Suppressor macrophage treated with lipopolysaccharide for 4 hours (primary cell): ENCODE measurements around the gene RPS6KA6.
A peak's percentile ranks its signal among the peaks of the same experiment; 100 is the strongest.
"Not testable (repeated sequence)": the region's sequence is repeated elsewhere in the genome, so short reads cannot be mapped to it uniquely, and the experiment has no call there.

ENCODE experiments used
- DNase-seq: peaks from one replicate; pipeline ENCODE4 v3.0.0-alpha.2; 2020

RPS6KA6 gene

DNA sequence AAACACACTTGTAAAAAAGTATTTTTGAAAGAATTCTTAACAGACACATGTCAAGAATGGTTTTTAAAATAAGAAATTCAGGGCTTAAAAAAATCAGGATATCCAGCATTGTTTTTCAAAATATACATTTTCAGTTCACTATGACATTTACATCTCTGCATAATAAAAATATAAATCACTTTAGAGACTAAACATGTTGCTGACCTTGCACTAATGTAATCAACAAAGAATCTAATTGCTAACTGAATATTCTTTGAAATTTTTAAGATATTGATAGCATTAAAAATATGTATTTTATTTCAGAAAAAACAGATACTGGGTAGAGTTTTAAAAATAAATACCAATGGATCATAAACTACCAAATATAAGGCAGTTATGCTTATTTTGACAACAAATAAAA is 26.4 kb downstream of the RPS6KA6 start:
- no peak for DNase-seq

DNA sequence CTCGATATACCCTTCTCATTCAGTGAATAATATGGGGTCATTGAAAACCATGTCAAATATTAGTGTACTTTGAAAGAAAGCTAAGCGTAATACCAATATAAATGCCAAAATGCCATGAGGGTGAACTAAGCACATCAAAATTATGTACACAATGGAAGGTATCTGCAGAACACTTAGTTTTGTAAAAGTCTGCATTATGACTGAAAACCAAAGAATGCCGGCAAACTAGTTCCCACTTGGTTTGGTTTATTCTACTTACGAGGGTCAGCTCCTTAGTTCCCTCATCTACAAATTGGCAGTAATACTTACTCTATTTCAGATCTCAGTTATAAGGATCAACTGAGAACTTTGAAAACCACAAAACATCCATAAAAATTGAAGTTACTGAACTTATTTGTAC is 27.3 kb downstream of the RPS6KA6 start:
- DNase-seq, result no peak

DNA sequence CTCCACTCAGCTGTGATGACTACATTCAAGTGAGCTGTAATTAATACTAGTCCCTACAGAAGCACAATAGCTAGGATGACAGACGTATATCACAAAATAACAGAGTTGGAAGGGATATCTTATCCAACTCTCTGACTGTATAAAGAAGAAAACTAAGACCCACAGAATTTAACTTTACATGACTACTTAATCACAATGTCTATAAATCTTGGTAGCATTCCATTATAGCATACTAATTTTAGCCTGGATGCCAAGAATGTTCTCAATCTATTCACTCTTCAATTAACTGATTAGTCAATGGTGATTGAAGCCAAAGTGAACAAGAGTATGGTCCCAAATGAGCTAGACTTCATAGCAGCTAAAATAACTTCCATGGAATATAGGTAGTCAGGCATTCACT is 31.2 kb downstream of the RPS6KA6 start:
- no peak for DNase-seq

DNA sequence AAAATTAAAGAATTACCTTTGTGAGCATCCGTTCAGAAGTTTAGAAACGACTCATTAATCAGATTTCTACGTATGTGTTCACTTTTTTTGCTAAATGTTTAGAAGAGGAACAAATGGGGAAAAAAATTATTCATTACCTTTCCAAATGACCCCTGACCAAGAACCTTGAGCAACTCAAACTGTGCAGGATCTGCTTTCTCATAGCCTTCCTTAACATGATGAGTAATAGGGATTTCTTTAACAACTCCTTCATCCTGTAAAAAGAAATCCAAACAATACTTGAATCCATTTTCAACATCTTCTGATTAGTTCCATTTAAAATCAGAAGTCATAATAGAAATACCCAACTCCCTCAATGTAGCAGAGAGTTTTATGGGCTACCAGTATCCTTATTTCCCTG is 32.1 kb downstream of the RPS6KA6 start:
- DNase-seq, result no peak

DNA sequence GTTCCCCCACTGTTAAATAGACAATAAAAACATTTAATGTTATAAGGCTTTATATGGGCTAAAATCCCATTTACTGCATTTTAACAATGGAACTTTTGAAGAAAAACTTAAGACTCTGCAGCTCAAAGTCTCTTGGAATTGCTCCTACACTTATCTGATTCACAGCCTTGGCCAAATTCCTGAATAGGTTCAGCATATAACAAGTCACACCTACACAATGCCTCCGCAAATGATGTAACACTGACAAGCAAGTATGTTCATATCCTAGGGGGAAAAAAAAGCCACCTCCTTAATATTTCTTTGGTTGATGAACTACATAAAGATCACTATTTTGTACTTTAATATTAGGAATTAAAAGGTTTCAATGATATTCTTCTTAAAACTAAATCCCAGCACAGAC is 34.5 kb downstream of the RPS6KA6 start:
- DNase-seq, result no peak

DNA sequence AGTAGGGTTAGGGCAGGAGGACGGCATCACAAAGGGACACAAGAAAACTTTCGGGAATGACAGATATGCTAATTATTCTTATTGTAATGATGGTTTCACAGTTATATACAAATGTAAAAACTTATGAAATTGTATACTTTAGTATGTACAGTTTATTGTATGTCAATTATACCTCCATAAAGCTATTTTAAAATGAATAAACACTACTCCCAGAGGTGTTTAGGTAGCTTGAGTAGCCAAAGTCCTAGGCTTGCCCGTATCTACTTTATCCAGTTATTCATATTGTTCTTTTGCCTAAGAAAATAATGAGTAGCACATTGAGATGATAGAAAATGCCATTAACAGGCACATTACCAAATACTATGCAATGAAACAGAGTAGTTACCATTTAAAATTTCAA is 43.0 kb downstream of the RPS6KA6 start:
- no peak for DNase-seq

DNA sequence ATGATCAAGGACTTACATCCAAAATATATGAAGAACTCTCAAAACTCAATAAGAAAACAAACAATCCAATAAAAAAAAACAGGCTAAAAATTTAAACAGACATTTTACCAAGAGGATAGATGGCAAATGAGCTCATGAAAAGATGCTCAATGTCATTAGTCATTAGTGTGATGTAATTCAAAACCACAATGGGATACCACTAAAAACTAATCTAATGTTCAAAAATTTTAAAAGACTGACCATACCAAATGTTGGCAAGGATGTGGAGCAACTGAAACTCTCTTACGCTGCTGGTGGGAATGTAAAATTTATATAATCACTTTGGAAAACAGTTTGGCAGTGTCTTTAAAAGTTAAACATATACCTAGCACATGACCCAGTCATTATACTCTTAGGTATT is 43.7 kb downstream of the RPS6KA6 start:
- no peak for DNase-seq

DNA sequence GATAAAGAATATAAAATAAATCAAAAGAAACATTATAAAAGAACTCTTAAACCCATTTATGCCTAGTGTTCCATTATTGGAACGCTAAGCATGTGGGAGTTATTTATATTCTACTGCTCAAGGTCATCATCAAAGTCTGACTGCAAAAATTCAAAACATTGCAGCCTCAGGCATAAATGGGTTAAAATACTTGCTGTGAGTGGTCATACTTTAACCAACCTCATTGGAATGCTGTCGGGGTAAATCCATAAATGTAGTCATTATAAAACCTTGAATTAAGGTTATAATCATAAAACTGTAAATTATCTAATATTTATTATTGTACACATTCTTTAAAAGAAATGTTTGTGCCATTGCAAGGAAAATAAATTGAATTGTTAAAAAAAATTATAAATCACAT is 55.0 kb downstream of the RPS6KA6 start:
- no peak for DNase-seq

DNA sequence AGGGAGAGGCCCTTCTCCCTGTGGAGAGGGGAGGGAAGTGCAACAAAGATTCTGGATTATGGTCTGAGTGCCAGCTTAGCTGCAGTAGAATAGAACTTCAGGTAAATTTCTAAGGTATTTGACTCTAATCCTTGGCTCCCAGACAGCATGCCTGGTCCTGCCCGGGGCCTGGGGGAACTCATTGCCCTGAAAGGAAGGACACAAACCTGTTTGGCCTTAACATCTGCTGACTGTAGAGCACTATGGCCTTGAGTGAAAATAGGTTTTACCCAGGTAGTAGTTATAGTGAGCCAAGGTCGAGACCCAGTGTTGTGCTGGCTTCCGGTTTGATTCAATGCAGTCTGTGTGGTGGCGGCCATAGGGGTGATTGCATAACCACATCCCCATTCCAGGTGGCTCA is 64.4 kb downstream of the RPS6KA6 start:
- DNase-seq, result no peak

DNA sequence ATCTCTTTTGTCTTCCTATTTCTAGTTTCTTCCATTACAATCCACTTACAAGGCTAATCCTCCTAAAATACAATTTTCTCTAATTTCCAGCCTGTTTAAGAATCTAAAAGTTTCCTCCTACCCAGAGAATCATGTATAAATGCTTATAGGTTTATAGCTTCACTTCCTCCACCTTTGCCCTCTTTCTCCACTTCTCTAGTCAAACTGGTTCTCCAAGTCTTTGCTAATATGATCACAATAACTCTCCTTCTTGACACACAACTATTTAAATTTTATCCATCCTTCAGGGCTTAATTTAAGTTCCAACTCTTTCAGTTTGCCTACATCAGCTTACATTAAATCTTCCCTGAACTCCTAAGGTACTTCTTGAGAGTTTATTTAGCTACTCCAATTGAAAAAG is 69.2 kb downstream of the RPS6KA6 start:
- DNase-seq, result no peak

DNA sequence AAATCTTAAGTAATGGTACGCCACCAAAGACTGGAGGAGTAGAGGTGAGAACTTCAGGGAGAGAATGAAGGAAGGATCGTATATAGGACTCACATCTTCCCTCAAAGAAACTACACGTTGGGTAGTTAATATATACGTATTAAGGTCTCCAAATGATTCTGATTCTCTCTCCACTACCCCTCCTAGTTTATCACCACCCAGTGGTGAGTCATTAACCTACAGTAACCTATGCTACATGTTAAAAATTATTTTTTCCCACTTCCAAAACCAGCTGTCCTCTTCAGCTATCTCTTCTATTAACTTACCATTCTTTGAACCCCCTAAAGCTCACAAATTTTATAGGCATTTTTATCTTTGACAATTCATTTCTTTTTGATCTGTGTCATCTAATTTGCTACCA is 69.7 kb downstream of the RPS6KA6 start:
- no peak for DNase-seq

DNA sequence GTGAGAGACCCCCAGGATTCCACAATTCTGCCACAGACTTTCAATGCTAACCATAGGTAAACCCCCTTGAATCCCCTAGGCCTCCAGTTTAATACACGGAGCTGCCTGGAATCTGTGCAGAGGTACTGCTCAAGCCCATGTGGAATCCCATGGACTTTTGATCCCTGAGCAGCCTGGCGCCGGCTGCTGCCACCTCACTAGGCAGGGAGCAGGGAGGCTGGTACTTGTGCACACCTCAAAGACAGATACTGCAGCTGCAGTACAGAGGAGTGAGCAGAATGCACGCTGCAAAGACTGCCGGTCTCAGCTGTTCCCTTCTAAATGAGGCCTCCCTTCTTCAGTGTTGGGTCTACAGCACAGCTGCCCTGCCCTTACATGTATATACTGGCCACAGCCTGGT is 79.4 kb downstream of the RPS6KA6 start:
- DNase-seq, result no peak

DNA sequence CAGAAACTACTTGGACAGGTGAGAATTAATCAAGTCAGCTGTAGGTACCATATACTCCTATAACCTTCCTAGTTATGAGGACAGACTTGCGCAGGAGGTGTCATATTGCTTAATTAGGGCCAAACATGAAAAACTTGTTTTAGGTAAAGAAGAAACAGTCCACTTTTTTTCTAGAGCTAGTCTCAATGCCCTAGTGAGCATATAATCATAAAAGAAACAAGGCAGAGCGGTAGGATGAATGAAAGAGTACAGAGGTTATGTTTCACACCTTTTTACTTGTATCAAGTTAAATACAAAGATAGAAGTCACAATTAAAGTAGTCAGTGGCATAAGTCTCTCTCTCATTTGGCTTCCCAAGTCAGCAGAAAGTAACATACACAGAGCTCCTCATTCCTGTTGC is 88.9 kb downstream of the RPS6KA6 start:
- DNase-seq, result no peak

DNA sequence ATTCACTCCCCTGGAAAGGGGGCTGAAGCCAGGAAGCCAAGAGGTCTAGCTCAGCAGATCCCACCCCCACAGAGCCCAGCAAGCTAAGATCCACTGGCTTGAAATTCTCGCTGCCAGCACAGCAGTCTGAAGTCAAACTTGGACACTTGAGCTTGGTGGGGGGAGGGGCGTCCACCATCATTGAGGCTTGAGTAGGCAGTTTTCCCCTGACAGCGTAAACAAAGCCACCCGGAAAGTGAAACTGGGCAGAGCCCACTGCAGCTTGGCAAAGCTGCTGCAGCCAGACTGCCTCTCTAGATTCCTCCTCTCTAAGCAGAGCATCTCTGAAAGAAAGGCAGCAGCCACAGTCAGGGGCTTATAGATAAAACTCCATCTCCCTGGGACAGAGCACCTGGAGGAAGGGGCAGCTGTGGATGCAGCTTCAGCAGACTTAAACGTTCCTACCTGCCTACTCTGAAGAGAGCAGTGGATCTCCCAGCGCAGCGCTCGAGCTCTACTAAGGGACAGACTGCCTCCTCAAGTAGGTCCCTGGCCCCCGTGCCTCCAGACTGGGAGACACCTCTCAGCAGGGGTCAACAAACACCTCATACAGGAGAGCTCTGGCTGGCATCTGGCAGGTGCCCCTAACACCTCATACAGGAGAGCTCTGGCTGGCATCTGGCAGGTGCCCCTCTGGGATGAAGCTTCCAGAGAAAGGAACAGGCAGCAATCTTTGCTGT is 108.4 kb downstream of the RPS6KA6 start:
- not testable (repeated sequence) for DNase-seq

DNA sequence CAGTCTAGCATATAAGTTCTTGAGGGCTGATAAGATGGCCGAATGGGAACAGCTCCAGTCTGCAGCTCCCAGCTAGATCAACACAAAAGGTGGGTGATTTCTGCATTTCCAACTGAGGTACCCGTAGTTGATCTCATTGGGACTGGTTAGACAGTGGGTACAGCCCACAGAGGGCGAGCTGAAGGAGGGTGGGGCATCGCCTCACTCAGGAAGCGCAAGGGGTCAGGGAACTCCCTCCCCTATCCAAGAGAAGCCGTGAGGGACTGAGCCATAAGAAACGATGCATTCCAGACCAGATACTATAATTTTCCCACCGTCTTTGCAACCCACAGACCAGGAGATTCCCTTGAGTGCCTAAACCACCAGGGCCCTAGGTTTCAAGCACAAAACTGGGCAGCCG is 109.0 kb downstream of the RPS6KA6 start:
- DNase-seq, result no peak

DNA sequence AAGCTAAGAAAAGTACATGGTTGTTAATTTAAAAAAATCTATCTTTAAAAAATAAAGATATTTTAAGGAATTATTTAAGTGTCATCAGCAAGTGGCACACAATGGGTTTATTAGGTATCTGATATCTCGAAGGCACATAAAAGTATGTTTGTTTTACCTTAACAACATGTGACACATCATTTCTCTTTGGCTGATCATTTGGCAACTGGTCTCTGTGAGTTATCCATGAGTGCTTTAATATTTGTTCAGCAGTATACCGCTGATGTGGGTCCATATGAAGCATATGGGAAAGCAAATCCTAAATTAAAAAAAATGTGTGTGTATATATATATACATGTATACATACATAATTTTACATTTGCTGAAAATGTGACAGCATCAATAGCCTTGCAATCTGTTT is 123.2 kb downstream of the RPS6KA6 start:
- no peak for DNase-seq

DNA sequence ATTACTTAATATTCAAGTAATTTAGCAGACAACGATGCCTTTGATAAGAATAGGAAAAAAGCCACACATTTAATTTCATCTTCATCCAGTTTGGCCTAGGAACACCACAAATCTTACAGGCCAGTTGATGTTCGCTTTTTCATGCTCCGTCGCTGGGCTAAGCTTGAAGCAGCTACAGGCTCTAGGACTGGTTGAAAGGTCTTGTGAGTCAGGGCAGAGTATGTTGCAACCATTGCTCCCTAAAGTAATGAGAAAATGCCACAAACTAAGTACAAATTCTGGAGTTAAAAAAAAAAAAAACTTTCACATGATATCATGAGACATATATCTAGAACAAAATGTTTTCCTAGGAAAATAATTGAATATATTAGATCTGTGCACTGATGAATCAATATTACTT is 123.8 kb downstream of the RPS6KA6 start:
- DNase-seq, result no peak

DNA sequence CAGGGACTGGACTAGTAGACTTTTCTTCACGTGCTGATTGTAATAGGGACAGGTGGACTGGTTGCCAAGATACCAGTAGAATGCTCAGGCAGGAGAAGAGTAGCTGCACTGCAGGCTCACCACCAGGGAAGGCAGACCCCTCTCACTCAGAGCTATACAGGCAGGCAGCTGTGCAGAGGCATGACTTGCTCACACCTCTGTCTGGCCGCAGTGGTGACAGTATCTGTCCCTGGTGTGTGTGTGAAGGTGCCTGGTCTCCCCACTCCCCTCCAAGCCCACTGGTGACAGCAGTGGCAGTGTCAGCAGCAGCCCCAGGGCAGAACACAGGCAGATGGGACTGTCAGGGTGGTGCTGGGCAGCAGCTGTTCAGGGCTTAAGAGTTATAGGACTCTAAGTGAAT is 140.7 kb downstream of the RPS6KA6 start:
- DNase-seq, result no peak

DNA sequence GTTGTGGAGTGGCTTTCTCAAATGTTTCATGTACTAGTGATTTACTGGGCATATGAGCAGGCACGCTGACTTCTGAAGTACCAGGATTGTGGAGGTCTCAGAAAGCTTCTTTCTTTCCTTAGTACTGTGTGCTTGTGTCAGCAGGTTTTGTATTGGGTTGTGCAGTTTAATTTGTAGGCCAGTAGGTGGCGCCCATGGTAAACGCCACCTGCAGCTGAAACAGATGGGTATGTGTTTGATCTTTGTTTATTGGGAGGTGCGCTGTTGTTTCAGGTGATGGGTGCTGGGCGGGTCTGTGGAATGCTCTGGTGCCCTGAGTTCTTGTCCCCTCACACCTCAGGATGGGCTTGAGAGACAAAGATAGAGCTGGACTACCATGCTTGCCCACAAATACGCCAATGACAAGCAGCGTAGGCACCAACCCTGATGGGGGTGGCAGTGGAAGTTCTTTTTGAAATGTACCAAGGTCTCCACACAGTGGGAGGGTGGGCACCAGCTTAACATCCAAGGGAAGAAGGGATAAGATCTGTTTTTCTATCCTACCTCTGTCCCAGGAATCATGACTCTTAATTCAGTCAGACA is 141.5 kb downstream of the RPS6KA6 start:
- DNase-seq, result peak; percentile 16

DNA sequence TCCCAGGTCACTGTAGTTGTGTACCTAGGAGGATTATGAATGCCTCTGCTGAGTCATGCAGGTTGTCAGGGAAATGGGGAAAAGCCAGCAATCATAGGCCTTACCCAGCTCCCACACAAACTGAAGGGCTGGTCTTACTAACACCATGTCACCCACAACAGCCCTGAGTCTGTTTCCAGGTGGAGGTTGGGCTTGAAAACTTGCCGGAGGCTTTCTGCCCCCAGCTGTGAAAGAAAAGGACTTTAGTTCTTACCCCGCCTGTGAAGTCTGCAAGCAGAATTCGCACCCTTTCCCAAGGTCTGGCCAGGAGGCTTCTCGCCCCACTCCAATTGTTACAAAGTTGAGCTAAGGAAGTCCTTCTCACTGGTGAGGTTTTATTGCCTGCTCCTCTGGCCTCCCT is 143.9 kb downstream of the RPS6KA6 start:
- DNase-seq, result no peak
